Measurements from ENCODE around the gene GGT7. TPM values are rescaled to one million over a fixed set of nuclear protein-coding genes. Genes with fewer than 3 reads are reported as not detected.

Gene GGT7
- total and polyA plus RNA-seq, 9 of the 15 experiments (the other 6 are each of a cell fraction or from before 2014, with no cell fraction given) = 0.04 to 18.3 (median 5.9) TPM

GRCh38 chr20:34883809-34884208 lies 11.2 kb upstream of the GGT7 start:
- no peak overlapping the region for H3K4me3 ChIP-seq
- H3K9me1 ChIP-seq (ENCODE audit: control insufficient read depth, insufficient read depth, low read length) = no peaks in the 10 kb centered on the region
- peaks cover 21% of the 10 kb centered on the region; the same call in 2 of the 3 replicates for H3K79me2 ChIP-seq (ENCODE audit: control insufficient read depth, insufficient read depth, low read length)
- ATAC-seq (no peak), DNase-seq (ENCODE audit: extremely low read depth in 1 of 4, low spot score in 3 of 4) (no peak), FAIRE-seq (no peak)
- no peak overlapping the region for H2AFZ ChIP-seq (ENCODE audit: low read depth, low read length)
- no peak overlapping the region for H3K9ac ChIP-seq (ENCODE audit: insufficient read depth in 1 of 2, low read depth in 2 of 2, low read length in 2 of 2)
- peaks cover 12% of the 10 kb centered on the region for H3K9me3 ChIP-seq (replicated peaks; ENCODE audit: control insufficient read depth, insufficient read depth, low read depth, low read length)
- H3K27ac ChIP-seq (ENCODE audit: extremely low read depth, low read depth, low read length) = no peak overlapping the region
- in situ Hi-C loops (cut with MboI) (no loop called here), intact Hi-C loops (cut with micrococcal nuclease) (no loop called here)
- H3K4me1 ChIP-seq (replicated peaks in 1 of 2; ENCODE audit: control insufficient read depth in 2 of 2, insufficient read depth in 2 of 2, low read length in 2 of 2) = peaks cover 10 to 17% of the 10 kb centered on the region in 2 experiments; a peak in 3 of 5 replicates
- ChIA-PET POLR2A (interaction anchor here (0.7 to 0.9 kb wide), 3 partner anchors 13 to 361 kb away, joined by 3 read pairs; no protein-coding TSS in a partner anchor), CTCF (ENCODE audit: low intra/inter-chr PET ratio) (no interaction called here)
- H3K4me2 ChIP-seq (ENCODE audit: insufficient read depth, low read length) = no peak overlapping the region
- TF ChIP-seq WHSC1 (IDR thresholded peaks at IDR 0.05; ENCODE audit: low read length) = no peak
- no peak for TF ChIP-seq SNAPC5 (CRISPR knock-in tag; IDR thresholded peaks at IDR 0.05)
- TF ChIP-seq CGGBP1 (CRISPR knock-in tag; IDR thresholded peaks at IDR 0.05) = no peak
- TF ChIP-seq ZNF121 (CRISPR knock-in tag; conservative IDR thresholded peaks at IDR 0.05) = peak; percentile 90
- no peak for TF ChIP-seq NFRKB (IDR thresholded peaks at IDR 0.05; ENCODE audit: low read depth)
- TF ChIP-seq POLR2G (IDR thresholded peaks at IDR 0.05; ENCODE audit: low read depth, low read length) = no peak
- no peak for TF ChIP-seq RERE (CRISPR knock-in tag; IDR thresholded peaks at IDR 0.05; ENCODE audit: borderline replicate concordance)
- TF ChIP-seq ERF (CRISPR knock-in tag; IDR thresholded peaks at IDR 0.05) = no peak
- TF ChIP-seq ZEB2 (IDR thresholded peaks at IDR 0.05) = no peak
- 0 out of 2 replicates have a peak, but pooled peaks have one; percentile 14 for TF ChIP-seq SUPT5H (IDR thresholded peaks at IDR 0.05)
- TF ChIP-seq ZNF766 (CRISPR knock-in tag; conservative IDR thresholded peaks at IDR 0.05) = no peak
- TF ChIP-seq MTA3 (IDR thresholded peaks at IDR 0.05; ENCODE audit: borderline replicate concordance) = no peak
- TF ChIP-seq TCF15 (CRISPR knock-in tag; IDR thresholded peaks at IDR 0.05) = no peak
- no peak for TF ChIP-seq ZC3H11A (IDR thresholded peaks at IDR 0.05; ENCODE audit: low read depth, low read length)
- no peak for TF ChIP-seq ZNF644 (tag; IDR thresholded peaks at IDR 0.05; ENCODE audit: low read depth)
- no peak for TF ChIP-seq ZFPM2 (CRISPR knock-in tag; IDR thresholded peaks at IDR 0.05)
- no peak for TF ChIP-seq HMG20B (CRISPR knock-in tag; IDR thresholded peaks at IDR 0.05)
- TF ChIP-seq BRD4 (IDR thresholded peaks at IDR 0.05) = no peak
- peaks cover 61% of the 10 kb centered on the region for H3K36me3 ChIP-seq (ENCODE audit: control insufficient read depth, insufficient read depth, low read length)
- BruUV-seq (replicated peaks) = no TSS peak
- WGBS (ENCODE audit: insufficient coverage, low coverage, missing lambda C conversion rate) = 65% methylated on average over 4 of the region's 4 CpGs
- H4K20me1 ChIP-seq (replicated peaks; ENCODE audit: control insufficient read depth, insufficient read depth, low read length) = no peaks in the 10 kb centered on the region
- no peaks in the 10 kb centered on the region for H3K27me3 ChIP-seq (ENCODE audit: control insufficient read depth in 2 of 2, insufficient read depth in 2 of 2, low read length in 2 of 2)
